DND-41 (cell line): ENCODE data around the gene SMIM11.
A peak's percentile ranks its signal among the peaks of the same experiment; 100 is the strongest.

ENCODE experiments used
- ATAC-seq: fragments of 200-7000 bp; cut with Tn5 transposase; 3 replicates; pipeline ENCODE4 v1.9.1; 2021; ENCODE audit warnings: low read depth; ENCODE audit not compliant: insufficient read depth
- DNase-seq: peaks from one replicate; pipeline ENCODE4 v3.0.0-alpha.2; 2020
- H2AFZ ChIP-seq: 2 replicates; pipeline ENCODE4 v1.6.0; 2012; ENCODE audit warnings: low read depth, low read length
- H3K27ac ChIP-seq: 2 replicates; pipeline ENCODE4 v1.5.1; 2012; ENCODE audit warnings: low read length, inconsistent platforms
- H3K27me3 ChIP-seq: fragments of 200-600 bp; sonication (generic); 2 replicates; pipeline ENCODE4 v1.6.0; 2012; ENCODE audit warnings: low read length, mild to moderate bottlenecking, inconsistent platforms; ENCODE audit not compliant: insufficient read depth, poor library complexity
- H3K36me3 ChIP-seq: 2 replicates; pipeline ENCODE4 v1.5.1; 2012; ENCODE audit warnings: low read length, inconsistent platforms; ENCODE audit not compliant: insufficient read depth
- H3K4me1 ChIP-seq: 2 replicates; pipeline ENCODE4 v1.5.1; 2012; ENCODE audit warnings: mild to moderate bottlenecking, low read length; ENCODE audit not compliant: insufficient read depth
- H3K4me2 ChIP-seq: 2 replicates; pipeline ENCODE4 v1.6.0; 2012; ENCODE audit warnings: mild to moderate bottlenecking, moderate library complexity, low read length, inconsistent platforms; ENCODE audit not compliant: insufficient read depth
- H3K4me3 ChIP-seq, 2 experiments: fragments of 200-600 bp in 1 of 2; shearing (Covaris generic) in 1 of 2; 2 replicates each; pipeline ENCODE4 v1.5.1; 2012 to 2016; ENCODE audit warnings: inconsistent platforms in 2 of 2, low read length in 2 of 2, mild to moderate bottlenecking in 2 of 2, low read depth in 1 of 2, moderate library complexity in 1 of 2
- H3K79me2 ChIP-seq: 2 replicates; pipeline ENCODE4 v1.6.0; 2012; ENCODE audit warnings: low read length, inconsistent platforms; ENCODE audit not compliant: insufficient read depth
- H3K9ac ChIP-seq: 2 replicates; pipeline ENCODE4 v1.6.0; 2012; ENCODE audit warnings: low read depth, mild to moderate bottlenecking, inconsistent platforms, low read length, moderate library complexity
- H3K9me3 ChIP-seq: 2 replicates; pipeline ENCODE4 v1.5.1; 2012; ENCODE audit warnings: low read length, moderate library complexity, mild to moderate bottlenecking, inconsistent platforms; ENCODE audit not compliant: insufficient read depth, severe bottlenecking
- H4K20me1 ChIP-seq: 2 replicates; pipeline ENCODE4 v1.6.0; 2012; ENCODE audit warnings: low read length; ENCODE audit not compliant: insufficient read depth
- EZH2 ChIP-seq: IDR thresholded peaks from 3 replicates; pipeline ENCODE4 v1.6.1; 2012; ENCODE audit warnings: borderline replicate concordance, low read depth, mild to moderate bottlenecking, moderate library complexity, low read length, inconsistent platforms; ENCODE audit not compliant: severe bottlenecking
- TF ChIP-seq, protein P1 (sequence below): IDR thresholded peaks from 2 replicates; pipeline ENCODE4 v1.5.1; 2012; ENCODE audit warnings: borderline replicate concordance, low read length, moderate library complexity, mild to moderate bottlenecking; ENCODE audit not compliant: poor library complexity, severe bottlenecking; ENCODE audit errors: extremely low read depth

SMIM11 gene

DNA sequence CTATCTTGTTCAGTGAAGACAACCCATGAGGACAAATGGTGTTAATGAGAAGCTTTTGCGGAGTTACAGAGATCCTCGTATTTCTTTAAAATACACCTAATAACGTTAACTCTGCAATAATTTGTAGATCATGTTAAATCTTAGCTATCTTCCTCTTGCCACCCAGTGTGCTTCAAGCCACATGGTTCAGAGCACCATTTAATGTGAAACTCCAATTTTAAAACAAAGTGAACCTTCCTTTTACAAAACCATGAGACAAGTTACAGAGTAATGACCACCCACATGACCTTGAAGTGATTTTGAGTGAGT lies 13.2 kb upstream of the SMIM11 start:
- ATAC-seq (peak; percentile 37), DNase-seq (no peak)
- no peak for TF ChIP-seq EZH2
- TF ChIP-seq, protein P1, sequence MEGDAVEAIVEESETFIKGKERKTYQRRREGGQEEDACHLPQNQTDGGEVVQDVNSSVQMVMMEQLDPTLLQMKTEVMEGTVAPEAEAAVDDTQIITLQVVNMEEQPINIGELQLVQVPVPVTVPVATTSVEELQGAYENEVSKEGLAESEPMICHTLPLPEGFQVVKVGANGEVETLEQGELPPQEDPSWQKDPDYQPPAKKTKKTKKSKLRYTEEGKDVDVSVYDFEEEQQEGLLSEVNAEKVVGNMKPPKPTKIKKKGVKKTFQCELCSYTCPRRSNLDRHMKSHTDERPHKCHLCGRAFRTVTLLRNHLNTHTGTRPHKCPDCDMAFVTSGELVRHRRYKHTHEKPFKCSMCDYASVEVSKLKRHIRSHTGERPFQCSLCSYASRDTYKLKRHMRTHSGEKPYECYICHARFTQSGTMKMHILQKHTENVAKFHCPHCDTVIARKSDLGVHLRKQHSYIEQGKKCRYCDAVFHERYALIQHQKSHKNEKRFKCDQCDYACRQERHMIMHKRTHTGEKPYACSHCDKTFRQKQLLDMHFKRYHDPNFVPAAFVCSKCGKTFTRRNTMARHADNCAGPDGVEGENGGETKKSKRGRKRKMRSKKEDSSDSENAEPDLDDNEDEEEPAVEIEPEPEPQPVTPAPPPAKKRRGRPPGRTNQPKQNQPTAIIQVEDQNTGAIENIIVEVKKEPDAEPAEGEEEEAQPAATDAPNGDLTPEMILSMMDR: no peak
- Histone ChIP-seq H3K79me2 (no peaks in the 10 kb centered on the region), H4K20me1 (no peaks in the 10 kb centered on the region), H3K4me3 (no peak overlapping the region), H3K4me1 (peaks cover 12% of the 10 kb centered on the region), H3K4me2 (peak overlapping the region; percentile 61; the same call in 1 of the 2 replicates), H3K27me3 (no peaks in the 10 kb centered on the region), H3K9me3 (no peaks in the 10 kb centered on the region), H3K27ac (no peak overlapping the region), H3K36me3 (no peaks in the 10 kb centered on the region), H2AFZ (peak overlapping the region; percentile 71), H3K9ac (no peak overlapping the region; the same call in 1 of the 2 replicates)

DNA sequence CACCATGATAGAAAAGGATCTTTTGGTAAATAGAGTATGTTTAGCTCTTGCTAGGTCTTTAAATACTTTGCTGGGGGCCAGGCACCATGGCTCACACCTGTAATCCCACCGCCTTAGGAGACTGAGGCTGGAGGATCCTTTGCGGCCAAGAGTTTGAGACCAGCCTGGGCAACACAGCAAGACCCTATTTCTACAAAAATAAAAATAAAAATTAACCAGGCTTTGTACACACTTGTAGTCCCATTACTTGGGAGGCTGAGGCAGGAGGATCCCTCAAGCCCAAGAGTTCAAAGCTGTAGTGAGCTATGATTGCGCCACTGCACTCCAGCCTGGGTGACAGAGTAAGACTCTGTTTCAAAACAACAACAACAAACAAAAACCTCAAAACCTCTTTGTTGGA lies 12.6 kb upstream of the SMIM11 start:
- H2AFZ ChIP-seq: peak overlapping the region; percentile 71
- no peaks in the 10 kb centered on the region for H3K79me2 ChIP-seq
- TF ChIP-seq, protein P1: no peak
- TF ChIP-seq EZH2: no peak
- no peaks in the 10 kb centered on the region for H3K27me3 ChIP-seq
- H3K4me1 ChIP-seq: peaks cover 12% of the 10 kb centered on the region
- no peaks in the 10 kb centered on the region for H3K9me3 ChIP-seq
- H3K36me3 ChIP-seq: no peaks in the 10 kb centered on the region
- no peak overlapping the region for H3K27ac ChIP-seq
- H3K4me3 ChIP-seq: no peak overlapping the region
- H3K4me2 ChIP-seq: no peak overlapping the region
- no peak for ATAC-seq
- no peak overlapping the region for H3K9ac ChIP-seq
- no peaks in the 10 kb centered on the region for H4K20me1 ChIP-seq
- DNase-seq: no peak

- Histone ChIP-seq H3K4me3 (no peak within 1 kb of the TSS), H3K27me3 (no peaks in the 10 kb centered on the region), H2AFZ (no peak within 1 kb of the TSS), H3K79me2 (no peaks in the 10 kb centered on the region), H3K27ac (no peak within 1 kb of the TSS), H3K4me2 (no peak within 1 kb of the TSS), H3K9ac (no peak within 1 kb of the TSS), H4K20me1 (no peaks in the 10 kb centered on the region), H3K36me3 (no peaks in the 10 kb centered on the region), H3K9me3 (no peaks in the 10 kb centered on the region), H3K4me1 (peaks cover 12% of the 10 kb centered on the region)
- ATAC-seq: no peak
- DNase-seq: no peak
- TF ChIP-seq, protein P1: no peak
- TF ChIP-seq EZH2: no peak
These were observed 11.6 kb upstream of the SMIM11 start, which contains the start of gene KCNE2 for GRCh38 chr21:34363733-34364132. KCNE2 (plus strand) TSS chr21:34364006; CDS start chr21:34370479, 6,473 bp downstream.

DNA sequence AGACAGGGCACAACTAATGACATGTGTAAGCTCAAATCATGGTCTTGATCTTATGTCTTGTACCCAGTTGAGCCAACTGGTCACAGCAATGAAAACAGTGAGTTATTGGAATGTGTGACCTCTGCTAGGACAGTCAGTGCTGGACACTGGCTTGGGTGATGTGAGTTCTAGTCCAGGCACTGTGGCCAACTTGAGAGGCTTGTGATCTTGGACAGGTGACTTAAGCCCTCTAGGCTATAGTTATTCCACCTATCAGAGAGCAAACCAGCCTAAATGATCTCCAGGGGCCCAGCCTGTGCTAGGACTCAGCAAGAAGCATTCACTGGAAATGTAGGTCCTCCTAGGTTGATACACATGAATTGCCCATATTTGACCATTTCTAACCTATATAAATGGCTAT lies 10.4 kb upstream of the SMIM11 start:
- H3K4me3 ChIP-seq: no peak overlapping the region
- no peaks in the 10 kb centered on the region for H4K20me1 ChIP-seq
- no peaks in the 10 kb centered on the region for H3K27me3 ChIP-seq
- H3K9ac ChIP-seq: no peak overlapping the region
- no peak overlapping the region for H3K4me2 ChIP-seq
- H2AFZ ChIP-seq: no peak overlapping the region
- peaks cover 12% of the 10 kb centered on the region for H3K4me1 ChIP-seq
- no peak for DNase-seq
- no peak for ATAC-seq
- TF ChIP-seq, protein P1: no peak
- no peak for TF ChIP-seq EZH2
- no peaks in the 10 kb centered on the region for H3K79me2 ChIP-seq
- H3K36me3 ChIP-seq: no peaks in the 10 kb centered on the region
- H3K9me3 ChIP-seq: no peaks in the 10 kb centered on the region
- H3K27ac ChIP-seq: no peak overlapping the region
